A172 (cell line): ENCODE measurements around the gene BCORL1. TPM values are rescaled to one million over a fixed set of nuclear protein-coding genes. Genes with fewer than 3 reads are reported as not detected.

Experiments used
- DNase-seq: peaks from one replicate; pipeline ENCODE4 v3.0.0-alpha.2; 2015; ENCODE audit warnings: low spot score
- total RNA-seq: library from RNA; depleted of rRNA; stranded (reverse); fragments of >200 nt; shearing (Covaris generic); gene quantifications from 2 replicates; pipeline ENCODE4 v1.2.3, GENCODE V29; 2014

BCORL1 gene
- total RNA-seq, 1 experiment from 2014 or later = 0.48 TPM

DNA sequence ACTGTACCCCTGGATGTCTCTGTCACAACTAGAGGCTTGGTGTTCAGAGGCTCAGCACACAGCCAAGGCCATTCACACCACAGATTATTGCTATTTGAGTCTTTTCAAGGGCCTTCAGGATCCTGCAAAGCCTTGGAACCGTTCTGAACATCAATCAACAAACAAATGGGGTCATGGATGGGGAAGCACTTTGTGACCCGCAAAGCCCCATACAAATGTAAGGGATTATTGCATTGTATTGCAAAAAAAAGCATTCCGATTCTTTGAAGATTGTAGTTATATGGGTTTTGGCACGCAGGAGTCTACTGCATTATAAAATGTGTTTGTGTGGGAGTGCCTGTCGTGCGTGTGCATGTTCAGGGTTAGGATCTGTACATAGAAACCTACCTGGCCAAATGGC, 17.3 kb upstream of the BCORL1 start:
- no peak for DNase-seq

DNA sequence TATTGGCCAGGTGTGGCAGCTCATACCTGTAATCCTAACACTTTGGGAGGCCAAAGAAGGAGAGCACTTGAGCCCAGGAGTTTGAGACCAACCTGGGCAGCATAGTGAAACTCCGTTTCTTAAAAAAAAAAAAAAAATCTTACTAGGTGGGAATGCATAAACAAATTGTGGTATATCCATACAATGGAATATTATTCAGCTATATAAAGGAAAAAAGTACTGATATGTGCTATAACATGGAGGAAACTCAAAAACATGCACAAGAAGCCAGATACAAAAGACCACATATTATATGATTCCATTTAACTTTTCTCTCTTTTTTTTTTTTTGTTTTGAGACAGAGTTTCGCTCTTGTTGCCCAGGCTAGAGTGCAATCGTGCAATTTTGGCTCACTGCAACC, 13.5 kb upstream of the BCORL1 start:
- DNase-seq = no peak

DNA sequence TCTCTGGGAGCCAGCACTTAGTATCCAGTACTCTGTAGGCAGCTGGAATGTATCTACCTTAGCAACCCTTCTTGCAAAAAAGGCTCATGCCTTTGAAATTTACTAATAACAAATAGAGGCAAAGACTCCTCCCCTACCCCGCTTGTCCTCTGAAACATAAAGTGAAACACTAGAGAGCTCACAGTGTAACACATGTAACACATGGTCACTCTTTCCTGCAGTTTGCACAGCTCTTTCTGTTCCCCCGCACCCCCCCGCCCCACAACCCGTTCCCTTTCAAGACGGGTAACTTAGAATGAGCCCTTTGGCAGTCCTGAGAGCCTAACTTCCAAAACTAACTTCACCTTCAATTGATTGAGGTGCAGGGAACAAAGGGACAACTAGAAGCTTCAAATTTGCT, 6.0 kb upstream of the BCORL1 start:
- no peak for DNase-seq

DNA sequence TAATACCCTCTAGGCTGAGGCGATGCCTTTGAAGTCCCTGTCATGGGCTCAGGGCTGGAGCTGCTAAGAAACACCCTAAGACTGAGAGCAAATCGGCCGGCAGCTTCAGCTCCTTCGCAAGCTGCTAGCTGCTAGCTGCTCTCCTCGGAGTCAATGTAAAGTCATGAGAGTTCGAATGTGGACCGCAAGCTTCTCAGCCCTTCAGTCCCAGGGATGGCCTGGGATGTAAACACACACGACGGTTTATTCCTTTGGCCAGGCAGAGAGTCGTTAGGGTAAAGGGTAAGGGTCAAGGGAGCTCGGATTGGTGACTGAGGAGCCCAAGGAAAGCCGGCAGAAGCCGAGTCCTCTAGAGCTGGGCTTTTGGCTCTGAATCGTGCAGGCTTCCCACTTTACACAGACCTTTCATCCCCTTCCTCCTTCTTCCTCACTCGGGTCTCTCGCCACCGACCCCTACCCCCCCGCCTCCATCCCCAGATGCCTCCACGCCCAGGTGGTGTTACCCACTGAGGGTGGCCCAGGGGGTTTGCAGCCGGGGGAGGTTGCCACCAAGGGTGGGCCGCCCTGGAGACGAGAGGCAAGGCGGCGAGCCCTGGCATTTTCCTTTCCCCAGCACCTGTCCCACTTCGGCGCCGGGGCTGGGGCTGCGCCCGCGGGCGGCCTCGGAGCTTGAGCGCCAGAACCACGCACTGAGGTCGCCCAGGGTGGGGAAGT, 3.1 kb upstream of the BCORL1 start:
- no peak for DNase-seq

DNA sequence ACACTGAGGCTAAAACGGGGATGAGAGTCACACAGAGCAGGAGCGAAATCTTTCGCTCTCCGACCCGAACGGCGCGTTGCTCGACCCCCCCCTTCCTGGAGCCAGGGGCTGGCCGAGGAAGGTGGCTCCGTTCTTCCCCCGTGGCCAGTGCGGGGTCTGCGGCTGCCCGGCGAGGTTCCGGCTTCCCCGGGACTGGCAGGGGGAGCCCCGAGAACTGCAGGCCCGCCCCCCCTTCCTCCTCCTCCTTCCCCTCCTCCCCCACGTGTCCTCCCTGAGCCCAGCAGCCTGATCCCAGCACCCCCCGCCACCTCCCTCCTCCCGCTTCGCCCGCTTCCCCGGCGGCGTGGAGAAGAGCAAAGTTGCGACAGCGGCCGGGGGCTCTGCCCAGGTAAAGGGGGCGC, 2.4 kb upstream of the BCORL1 start:
- DNase-seq = no peak

DNA sequence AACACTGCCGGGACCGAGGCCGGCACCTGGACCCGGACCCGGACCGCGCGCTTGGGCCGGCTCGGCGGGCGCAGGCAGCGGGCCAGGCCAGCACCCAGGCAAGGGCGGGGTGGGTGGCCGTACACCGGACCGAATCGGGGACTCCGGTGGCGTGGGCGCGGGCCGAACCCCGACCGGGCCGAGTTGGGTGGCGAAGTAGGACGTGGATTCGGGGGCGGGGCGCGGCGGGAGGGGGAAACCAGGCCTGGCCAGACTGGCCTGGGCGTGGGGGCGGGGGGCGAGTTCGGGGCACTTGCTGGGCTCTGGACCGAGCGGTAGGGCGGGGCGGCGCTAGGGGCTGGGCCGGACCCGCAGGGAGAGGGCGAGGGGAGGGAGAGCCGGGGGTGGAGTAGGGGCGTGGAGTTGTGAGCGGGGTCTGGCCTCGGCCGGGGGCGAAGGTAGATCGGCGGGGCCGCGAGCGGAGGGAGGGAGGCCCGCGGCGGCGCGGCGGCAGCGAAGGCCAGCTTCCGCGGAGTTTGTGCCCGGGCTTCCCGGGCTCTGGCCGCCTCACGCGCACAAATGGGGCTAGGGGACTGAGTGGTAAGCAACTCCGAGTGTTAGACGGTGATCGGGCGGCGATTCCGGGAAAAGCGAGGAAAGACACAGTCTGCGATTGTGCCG, 1.8 kb upstream of the BCORL1 start:
- no peak for DNase-seq

DNA sequence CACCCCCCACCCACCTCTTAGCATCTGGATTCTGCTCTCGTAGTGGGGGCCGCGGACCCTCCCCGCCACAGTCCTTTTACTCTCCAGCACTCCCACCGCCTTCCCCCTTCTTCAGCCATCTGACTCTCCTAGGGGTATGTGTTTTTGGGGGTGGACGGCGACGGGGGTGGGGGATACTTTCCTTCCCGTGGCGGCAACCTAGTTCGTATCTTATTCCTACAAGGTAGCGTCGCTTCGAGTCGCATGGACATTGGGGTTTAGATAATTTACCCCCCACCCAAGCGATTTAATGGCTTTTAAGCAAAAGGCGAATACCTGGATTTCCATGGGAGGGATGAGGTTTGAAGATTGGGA, 1.3 kb upstream of the BCORL1 start:
- DNase-seq = no peak

DNA sequence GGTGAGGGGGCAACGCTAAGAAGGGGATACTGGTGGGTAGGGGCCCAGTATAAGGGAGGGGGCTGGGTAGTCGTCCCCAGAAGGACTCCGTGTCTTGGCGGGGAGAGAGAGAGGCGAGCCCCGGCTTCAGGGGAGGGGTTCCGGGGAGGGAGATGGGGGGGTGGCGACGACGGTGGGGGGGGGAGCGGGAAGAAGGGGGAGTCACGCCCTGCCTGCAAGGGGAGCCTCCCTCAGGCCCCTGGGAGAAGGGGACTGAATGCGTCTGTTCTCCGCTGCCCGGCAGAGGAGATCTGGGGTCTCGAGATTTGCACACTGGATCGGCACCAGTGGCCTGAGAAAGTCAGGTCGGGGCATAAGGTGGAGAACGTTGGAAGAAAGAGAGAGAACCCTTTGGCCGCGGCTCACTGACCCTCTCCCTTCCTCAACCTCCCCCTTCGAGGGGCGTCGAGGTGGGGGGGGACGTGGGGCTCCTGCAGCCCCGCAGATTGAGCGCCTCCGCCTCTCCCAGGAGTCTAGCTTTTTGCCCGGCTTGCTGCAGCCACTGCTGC, 609 bp upstream of the BCORL1 start:
- DNase-seq = no peak

DNA sequence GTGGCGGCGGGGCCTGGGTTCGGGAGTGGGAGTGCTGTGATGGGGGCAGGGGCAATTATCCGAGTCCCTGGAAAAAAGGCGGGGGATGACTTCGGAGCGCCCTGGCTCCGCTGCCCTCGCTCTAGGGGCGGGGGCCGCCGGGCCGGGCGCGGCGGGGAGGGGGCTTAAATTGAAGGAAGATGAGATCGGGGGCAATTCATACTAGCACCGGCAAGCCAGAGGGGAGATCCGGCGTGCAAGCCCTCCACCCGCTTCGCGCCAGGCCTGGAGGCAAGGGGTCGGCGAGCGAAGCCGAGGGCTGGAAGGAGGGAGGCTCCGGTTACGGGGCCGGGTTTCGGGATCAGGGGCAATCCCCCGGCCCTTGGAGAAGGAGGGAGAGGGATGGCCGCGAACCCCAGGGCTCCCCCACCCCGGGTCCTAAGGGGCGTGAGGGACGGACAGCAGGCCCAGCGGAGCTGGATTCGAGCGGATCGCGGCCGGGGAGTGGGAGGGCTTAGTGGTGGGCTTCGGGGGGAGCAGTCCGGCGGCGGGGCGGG, 1.2 kb downstream of the BCORL1 start:
- DNase-seq = no peak

DNA sequence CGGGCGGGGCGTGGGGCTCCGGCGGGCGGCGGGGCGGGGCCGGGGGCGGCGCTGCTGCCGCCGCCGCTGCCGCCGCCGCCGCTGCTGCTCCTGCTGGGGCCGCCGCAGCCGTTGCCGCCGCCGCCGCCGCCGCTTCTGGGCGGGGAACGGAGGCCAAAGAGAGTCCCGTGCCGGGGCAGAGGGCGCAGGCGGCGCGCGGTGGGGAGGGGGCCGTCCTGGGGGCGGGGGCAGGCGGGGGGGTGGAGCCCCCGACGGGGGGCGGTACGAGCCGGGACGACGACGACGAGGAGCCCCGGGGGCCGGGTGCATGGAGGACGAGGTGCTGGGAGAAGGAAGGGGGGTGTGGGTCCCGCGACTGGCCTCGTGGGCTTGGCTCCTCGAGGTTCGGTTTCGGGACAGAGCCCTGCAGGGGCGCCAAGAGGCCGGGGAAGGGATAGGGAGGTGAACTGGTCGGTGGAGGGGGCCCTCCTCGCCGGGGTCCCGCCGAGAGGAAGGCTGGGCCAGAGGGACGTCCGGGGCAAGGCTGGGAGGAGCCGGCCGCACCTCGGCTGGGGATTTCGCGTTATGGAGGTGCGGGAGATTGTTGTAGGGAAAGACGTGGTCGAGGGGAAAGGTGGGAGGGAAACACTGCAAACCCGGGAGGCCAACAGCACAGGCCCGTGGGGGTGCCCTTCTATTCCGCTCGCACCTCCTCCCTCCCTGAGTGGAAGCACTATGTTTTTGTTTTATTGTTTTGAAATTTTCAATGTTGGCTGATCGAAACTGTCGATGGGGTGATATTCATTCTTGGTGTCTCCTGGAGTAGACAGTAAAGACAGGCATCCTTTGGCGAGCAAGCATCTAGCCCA, 1.9 kb downstream of the BCORL1 start:
- DNase-seq = no peak

DNA sequence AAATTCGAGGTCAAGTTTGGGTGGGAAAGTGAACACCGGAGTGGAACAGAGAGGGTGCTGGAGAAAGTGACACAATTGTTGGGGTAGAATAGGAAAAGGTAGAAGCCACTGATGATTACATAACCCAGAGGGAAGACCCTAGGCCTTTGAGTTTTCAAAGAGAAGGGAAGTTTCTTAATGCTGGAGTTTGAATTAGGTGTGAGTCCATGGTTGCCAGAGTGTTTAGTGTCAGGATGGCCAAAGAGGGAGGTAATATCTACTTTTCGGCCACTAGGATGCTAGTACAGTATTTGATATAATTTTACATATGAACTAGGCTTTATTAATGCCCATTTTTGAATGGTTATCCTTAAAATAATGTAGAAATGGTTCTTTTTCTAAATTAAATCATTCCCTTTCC, 5.4 kb downstream of the BCORL1 start:
- DNase-seq = no peak

DNA sequence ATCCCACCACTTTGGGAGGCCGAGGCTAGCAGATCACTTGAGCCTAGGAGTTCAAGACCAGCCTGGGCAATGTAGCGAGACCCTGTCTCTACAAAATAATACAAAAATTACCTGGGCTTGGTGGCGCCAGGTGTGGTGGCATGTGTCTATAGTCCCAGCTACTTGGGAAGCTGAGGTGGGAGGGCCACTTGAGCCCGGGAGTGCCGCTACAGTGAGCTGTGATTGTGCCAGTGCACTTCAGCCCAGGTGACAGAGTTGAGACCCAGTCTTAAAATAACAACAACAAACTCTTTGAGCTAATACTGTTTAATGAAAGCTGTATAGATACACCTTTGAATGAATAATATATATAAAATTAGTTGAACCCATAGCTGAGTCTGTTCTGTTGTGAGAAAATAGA, 9.7 kb downstream of the BCORL1 start:
- DNase-seq = no peak

DNA sequence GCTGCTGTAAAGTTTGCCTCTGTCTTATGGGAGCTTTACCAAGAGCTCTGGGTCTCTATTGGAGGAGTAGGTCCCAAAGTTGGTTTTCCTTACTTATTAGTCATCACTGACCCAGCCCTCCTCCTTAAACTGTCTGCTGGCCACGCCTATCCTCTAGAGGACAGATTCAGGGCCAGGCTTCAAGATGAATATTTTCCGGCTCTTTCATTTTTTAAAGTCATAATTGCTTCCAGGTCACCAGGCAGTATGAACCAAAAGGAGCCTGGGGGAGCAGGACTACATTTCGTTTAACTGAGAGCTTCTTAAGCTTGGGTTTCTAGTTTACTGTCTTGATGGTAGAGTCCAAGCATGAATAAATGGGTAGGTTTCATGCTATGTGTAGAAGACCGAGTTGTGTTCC, 13.7 kb downstream of the BCORL1 start:
- DNase-seq = peak; percentile 26

DNA sequence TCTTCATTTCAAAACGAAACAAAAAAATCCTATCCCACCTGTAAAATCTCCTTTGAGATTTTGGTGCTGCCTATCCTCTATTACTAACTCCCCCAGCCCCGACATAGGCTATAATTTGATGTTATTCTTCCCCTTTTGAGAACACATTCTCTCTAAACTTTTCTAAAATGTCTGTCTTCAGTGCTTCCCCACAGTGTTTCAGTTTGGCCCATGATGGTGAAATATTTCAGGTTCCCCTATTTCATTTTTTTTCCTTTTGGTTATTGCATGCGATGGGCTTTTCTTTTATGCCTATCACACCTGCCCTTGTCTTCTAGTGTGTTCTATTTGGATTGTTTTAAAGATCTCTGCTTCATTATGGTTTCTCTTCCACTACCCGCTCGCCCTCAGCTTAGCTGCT, 14.7 kb downstream of the BCORL1 start:
- no peak for DNase-seq

DNA sequence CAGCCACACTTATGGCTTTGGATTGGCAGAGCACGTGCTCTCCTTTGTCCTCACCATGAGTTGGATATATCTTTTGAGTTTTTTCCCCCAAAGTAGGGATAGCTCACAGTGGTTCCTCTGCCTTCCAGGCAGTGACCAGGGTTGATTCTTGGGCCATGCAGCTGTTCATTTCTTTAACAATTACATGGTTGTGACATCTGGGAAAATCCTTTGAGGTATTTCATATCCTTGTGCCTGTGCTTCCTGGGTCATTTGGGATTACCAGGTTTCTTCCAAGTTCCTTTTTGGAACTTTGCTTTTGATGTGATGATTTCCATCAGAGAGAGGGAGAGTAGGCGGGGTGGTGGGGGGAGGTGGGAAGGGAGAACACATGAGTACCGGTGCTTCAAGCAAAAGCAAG, 15.6 kb downstream of the BCORL1 start:
- no peak for DNase-seq

DNA sequence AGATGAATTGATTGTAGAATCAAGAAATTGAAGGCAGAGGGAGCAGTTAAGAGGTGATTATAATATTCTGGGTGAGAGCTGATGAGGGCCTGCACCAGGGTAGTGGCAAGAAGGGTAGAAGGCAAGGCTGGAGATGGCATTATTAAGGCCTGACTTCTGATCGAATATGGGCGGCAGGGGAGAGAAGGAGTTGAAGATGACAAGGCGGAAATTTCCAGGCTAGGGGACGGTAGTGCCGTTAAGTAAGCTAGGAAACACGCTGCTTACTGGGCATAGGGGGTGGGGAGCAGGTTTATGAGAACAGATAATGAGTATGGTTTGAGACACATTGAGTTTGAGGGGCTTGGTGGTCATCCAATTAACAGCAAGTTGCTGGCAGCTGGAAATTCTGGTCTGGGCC, 19.5 kb downstream of the BCORL1 start:
- no peak for DNase-seq

DNA sequence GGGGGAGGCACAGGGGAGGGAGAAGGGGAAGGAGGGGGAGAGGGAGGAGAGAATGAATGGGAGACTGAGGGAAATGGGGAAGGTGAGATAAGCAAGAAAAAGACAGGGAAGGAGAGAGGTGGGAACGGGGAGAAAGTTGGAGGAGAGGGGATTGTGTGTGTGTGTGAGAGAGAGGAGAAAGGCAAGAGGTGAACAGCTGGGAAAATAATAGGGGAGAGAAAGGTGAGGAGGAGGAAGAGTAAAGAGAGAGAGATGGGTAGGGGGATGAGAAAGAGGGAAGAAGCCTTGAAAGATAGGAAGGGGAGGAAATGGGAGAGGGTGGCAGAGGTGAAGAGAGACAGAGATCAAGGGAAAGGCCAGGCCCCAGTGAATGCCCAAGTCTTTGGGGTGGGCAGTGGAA, 20.1 kb downstream of the BCORL1 start:
- DNase-seq = no peak

DNA sequence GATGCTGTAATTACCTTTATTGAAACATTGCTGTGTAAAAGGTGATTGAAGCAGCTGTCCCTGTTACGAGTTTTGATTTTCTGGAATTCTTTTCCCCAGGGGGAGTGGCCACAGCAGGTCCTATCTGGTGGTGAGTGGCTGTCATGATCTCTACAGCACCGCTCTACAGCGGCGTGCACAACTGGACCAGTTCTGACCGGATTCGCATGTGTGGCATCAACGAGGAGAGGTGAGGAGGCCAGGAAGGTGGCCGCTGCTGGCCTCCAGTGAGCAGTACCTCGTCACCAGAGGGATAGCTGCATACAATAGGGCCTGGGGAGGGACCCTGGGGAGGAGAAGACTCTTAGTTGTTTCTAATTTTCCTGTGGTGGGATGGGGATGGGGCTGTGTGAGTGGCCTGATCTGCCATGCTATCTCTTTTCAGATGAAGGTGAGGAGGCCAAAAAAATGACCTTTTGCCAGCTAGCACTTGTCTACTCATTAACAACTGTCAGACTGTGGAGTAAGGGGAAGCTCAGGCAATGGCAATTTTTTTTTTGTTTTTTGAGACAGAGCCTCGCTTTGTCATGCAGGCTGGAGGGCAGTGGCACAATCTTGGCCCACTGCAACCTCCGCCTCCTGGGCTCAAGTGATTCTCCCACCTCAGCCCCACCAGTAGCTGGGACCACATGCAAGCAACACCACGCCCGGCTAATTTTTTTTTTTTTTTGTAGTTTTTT, 22.8 kb downstream of the BCORL1 start:
- no peak for DNase-seq

DNA sequence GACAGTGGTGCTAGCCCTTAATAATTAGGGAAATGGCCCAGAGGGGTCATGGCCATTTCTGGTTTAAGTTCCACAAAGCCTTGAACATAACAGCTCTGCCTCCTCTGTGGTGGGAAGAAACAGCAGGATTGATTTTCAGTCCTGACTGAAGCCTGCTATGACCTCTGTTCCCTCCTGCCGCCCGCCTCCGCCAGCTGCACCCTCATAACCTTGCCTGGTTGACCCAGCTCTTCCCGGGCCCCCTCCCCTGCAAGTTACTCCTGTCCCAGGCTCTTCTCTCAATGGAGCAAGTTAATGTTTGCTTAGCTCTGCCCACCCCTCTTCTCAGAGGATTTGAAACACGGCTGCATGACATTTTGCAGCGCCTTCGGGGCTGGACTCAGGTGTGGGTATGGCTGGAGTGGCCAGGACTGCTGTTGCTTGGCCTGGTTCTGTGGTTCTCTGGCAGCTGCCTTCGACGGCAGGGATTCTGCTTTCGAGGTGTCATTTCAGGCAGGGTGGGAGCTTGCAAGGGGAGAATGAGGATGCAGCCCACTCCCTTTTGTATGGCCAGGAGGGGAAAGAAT, 27.3 kb downstream of the BCORL1 start:
- DNase-seq = no peak

DNA sequence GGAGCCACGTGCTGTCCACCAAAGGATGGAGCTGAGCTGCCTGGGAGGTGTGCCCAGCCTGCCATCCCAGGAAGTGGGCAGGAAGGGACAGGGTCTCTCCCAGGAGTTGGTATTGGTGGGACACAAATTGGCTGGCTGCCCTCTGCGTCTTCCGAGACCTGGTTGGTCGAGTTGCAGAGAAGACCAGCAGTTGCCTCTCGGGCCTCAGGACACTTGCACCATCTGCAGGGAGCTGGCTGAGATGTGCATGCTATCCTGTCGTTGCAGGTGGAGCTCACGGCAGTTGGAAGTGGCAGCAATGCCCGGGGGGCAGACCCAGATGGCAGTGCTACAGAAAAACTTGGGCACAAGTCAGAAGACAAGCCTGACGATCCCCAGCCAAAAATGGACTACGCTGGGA, 30.2 kb downstream of the BCORL1 start:
- DNase-seq = no peak

DNA sequence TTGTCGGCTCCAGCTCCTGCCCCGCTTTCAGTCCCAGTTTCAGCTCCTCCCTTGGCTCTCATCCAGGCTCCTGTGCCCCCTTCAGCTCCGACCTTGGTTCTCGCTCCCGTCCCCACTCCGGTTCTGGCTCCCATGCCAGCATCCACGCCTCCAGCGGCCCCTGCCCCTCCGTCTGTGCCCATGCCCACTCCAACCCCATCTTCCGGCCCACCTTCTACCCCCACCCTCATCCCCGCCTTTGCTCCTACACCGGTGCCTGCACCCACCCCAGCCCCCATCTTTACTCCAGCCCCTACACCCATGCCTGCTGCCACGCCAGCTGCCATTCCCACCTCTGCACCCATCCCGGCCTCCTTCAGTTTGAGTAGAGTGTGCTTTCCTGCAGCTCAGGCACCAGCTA, 31.2 kb downstream of the BCORL1 start:
- DNase-seq = no peak
